Osteocyte (in vitro differentiated cells): Measurements from ENCODE around the gene CD82. TPM values are rescaled to one million over a fixed set of nuclear protein-coding genes. Genes with fewer than 3 reads are reported as not detected.

Experiments
- DNase-seq: peaks from one replicate; pipeline ENCODE4 v3.0.0; 2021; ENCODE audit warnings: mixed read lengths; ENCODE audit not compliant: unreplicated experiment; ENCODE audit errors: extremely low spot score
- H3K27ac Mint-ChIP-seq: one replicate; pipeline ENCODE4 v1.8.0; 2021; ENCODE audit warnings: mild to moderate bottlenecking, mixed read lengths; ENCODE audit not compliant: unreplicated experiment
- H3K27me3 Mint-ChIP-seq: one replicate; pipeline ENCODE4 v1.8.0; 2021; ENCODE audit warnings: mixed read lengths; ENCODE audit not compliant: unreplicated experiment
- H3K36me3 Mint-ChIP-seq: one replicate; pipeline ENCODE4 v1.8.0; 2021; ENCODE audit warnings: mixed read lengths; ENCODE audit not compliant: unreplicated experiment
- H3K4me1 Mint-ChIP-seq: one replicate; pipeline ENCODE4 v1.8.0; 2021; ENCODE audit warnings: mixed read lengths; ENCODE audit not compliant: unreplicated experiment
- H3K4me3 Mint-ChIP-seq: one replicate; pipeline ENCODE4 v1.8.0; 2021; ENCODE audit warnings: mild to moderate bottlenecking, moderate library complexity, mixed read lengths; ENCODE audit not compliant: unreplicated experiment
- H3K9me3 Mint-ChIP-seq: one replicate; pipeline ENCODE4 v1.8.0; 2021; ENCODE audit warnings: mixed read lengths; ENCODE audit not compliant: unreplicated experiment
- total RNA-seq: library from RNA; stranded (reverse); gene quantifications from 2 replicates; pipeline ENCODE4 v1.2.1, GENCODE V29; 2021
- TF ChIP-seq, protein P1 (sequence below): fragments of 200-600 bp; sonication (generic); IDR thresholded peaks from 2 replicates; pipeline ENCODE4 v1.5.0; 2021; ENCODE audit warnings: antibody characterized with exemption, mild to moderate bottlenecking, moderate library complexity

Gene CD82
- total RNA-seq, 1 donor from 2014 or later = 34.6 TPM

DNA sequence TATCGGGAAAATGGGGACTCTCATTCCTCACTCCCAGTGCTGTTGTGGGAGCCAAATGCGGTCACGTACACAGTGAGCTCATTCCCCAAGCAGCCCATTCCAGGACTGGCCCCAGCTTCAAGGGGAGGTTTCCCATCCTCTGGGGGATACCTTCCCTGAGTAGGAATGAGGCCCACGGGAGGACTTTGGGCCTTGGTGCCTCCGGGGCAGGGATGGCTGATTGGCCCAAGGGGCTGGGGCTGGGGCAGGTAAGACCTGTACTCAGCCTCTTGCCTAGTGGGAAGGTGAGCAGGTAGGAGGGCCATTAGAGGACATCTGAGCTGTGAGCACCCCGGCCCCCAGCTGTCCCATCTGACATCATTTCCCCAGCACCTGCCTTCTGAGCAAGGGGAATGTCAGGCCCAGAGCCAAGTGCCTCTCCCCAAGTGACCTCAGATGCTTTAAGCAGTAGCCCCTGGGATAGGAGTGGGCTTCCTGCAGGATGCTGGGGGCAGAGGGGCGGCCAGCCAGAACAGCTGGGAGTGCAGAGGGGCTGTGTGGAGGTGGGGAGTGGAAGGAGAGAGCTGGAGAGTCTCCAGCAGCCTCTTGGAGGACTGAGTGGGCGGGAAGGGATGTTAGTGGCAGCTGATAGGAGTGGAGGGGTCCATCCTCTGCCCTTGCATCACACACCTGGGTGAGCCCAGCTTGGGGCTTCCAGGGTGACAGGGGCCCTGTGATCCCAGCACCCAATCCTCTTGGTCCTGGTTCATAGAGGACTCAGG, 58.4 kb downstream of the CD82 start:
- Mint-ChIP-seq H3K4me3 (no peak overlapping the region), H3K9me3 (no peaks in the 10 kb centered on the region), H3K4me1 (peaks cover 22% of the 10 kb centered on the region), H3K27ac (no peak overlapping the region), H3K27me3 (no peaks in the 10 kb centered on the region), H3K36me3 (no peaks in the 10 kb centered on the region)
- TF ChIP-seq, protein P1, sequence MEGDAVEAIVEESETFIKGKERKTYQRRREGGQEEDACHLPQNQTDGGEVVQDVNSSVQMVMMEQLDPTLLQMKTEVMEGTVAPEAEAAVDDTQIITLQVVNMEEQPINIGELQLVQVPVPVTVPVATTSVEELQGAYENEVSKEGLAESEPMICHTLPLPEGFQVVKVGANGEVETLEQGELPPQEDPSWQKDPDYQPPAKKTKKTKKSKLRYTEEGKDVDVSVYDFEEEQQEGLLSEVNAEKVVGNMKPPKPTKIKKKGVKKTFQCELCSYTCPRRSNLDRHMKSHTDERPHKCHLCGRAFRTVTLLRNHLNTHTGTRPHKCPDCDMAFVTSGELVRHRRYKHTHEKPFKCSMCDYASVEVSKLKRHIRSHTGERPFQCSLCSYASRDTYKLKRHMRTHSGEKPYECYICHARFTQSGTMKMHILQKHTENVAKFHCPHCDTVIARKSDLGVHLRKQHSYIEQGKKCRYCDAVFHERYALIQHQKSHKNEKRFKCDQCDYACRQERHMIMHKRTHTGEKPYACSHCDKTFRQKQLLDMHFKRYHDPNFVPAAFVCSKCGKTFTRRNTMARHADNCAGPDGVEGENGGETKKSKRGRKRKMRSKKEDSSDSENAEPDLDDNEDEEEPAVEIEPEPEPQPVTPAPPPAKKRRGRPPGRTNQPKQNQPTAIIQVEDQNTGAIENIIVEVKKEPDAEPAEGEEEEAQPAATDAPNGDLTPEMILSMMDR = no peak
- peak; percentile 74 for DNase-seq

DNA sequence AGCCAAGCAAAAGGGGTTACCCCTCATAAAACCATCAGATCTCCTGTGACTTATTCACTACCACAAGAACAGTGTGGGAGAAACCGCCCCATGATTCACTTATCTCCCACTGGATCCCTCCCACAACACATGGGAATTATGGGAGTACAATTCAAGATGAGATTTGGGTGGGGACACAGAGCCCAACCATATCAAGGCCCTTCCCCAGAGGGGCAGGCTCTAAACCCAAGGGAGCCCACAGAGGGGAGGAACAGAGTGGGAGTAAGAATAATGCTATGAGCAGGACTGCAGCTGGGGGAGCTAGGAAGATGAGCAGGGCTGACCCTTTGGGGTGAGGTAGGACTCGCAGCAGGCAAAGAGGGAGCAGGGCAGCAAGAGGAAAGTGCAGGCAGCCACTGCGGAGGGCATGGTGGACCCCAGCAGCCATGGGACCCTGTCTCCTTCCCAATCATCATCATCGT, 59.3 kb downstream of the CD82 start:
- Mint-ChIP-seq H3K4me1 (peaks cover 23% of the 10 kb centered on the region), H3K27ac (no peak overlapping the region), H3K36me3 (no peaks in the 10 kb centered on the region), H3K27me3 (no peaks in the 10 kb centered on the region), H3K9me3 (no peaks in the 10 kb centered on the region), H3K4me3 (no peak overlapping the region)
- DNase-seq = peak; percentile 71
- TF ChIP-seq, protein P1 = no peak

DNA sequence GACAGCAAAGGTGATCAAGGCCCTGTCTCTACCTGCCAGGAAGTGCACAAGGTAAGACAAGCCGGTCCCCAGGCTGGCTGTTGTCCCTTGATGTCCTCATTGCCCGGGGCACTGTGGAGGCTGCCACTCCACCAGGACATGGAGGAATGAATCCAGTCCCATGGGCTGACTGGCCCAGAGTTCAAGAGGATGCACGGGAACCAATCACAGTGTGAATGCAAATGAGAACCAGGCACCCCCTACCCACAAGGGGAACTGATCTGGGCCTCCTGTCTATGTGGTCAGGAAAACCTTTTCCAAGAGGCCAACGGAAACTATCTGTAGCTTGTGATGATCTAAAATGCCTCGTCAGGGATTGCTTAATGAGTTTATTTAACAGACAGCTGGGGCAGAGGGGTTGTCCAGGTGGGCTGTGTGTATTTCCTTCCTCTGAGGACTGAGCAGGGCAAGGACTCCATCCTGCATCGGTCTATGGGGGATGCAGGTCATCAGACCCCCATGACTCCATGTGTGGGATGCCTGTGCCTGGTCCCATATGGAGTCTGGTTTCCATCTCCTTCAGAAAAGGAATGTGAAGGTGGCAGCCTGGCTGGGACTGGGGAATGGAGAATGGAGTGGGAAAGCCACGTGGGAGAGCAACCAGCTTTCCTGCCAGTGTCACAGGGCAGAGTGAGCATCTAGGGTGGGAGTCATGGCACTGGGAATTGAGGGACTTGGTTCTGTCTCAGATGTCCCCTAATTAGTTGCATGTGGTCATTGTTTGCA, 60.5 kb downstream of the CD82 start:
- TF ChIP-seq, protein P1 = no peak
- Mint-ChIP-seq H3K36me3 (no peaks in the 10 kb centered on the region), H3K4me1 (peaks cover 23% of the 10 kb centered on the region), H3K4me3 (no peak overlapping the region), H3K27me3 (no peaks in the 10 kb centered on the region), H3K27ac (no peak overlapping the region), H3K9me3 (no peaks in the 10 kb centered on the region)
- DNase-seq = peak; percentile 70

DNA sequence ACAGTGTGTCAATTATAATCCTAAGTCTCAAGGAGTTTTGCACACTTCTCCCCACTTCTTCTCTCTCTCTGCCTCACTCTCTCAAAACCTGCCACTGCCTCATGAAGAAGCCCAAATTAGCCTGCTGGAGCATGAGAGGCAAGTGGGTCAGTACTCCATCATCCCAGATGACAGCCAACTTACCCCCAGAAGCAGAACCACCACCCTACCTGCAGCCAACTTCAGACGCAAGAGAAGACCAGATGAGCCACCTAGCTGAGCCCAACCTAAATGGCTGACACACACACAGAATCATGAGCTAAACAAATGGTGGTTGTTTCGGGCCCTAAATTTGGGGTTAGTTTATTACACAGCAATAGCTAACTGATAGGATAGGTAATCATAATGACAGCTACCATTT, 61.2 kb downstream of the CD82 start:
- no peaks in the 10 kb centered on the region for H3K27me3 Mint-ChIP-seq
- DNase-seq = no peak
- no peak overlapping the region for H3K4me3 Mint-ChIP-seq
- H3K9me3 Mint-ChIP-seq = no peaks in the 10 kb centered on the region
- TF ChIP-seq, protein P1 = no peak
- H3K36me3 Mint-ChIP-seq = no peaks in the 10 kb centered on the region
- H3K27ac Mint-ChIP-seq = no peak overlapping the region
- H3K4me1 Mint-ChIP-seq = peaks cover 20% of the 10 kb centered on the region

DNA sequence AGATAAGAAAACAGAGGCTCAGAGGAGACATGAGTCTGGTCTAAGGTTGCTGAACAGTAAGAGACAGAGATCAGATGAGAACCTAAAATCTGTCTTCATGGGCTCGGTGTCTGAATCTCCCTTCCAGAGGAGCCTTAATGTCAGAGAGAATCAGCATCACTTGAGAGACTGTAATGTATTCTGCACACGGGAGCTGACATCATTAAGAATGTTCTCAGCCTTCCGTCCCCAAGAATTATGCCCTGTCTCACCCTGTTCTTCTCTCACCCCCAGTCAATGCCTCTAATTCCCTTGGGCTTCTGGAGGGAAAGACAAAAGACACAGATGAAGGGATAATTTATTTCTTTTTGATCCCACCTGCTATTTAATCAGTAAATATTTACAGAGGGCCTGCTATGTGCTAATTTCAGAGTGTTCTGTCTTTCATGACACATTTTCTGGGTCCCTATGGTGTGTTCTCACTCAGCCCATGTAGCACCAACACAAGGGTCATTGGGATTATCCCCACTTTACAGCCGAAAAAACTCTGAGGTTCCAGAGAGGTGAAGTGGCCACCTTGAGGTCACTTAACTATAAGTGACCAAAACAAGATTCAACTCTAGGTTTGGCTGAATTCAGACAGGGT, 61.8 kb downstream of the CD82 start:
- Mint-ChIP-seq H3K4me1 (peaks cover 20% of the 10 kb centered on the region), H3K4me3 (no peak overlapping the region), H3K9me3 (no peaks in the 10 kb centered on the region), H3K36me3 (no peaks in the 10 kb centered on the region), H3K27ac (peak overlapping the region; percentile 61), H3K27me3 (no peaks in the 10 kb centered on the region)
- no peak for DNase-seq
- TF ChIP-seq, protein P1 = no peak
